Esophagus mucosa (tissue), 1 donor: ENCODE results near the gene DHRS13. TPM values are rescaled to one million over a fixed set of nuclear protein-coding genes. Genes with fewer than 3 reads are reported as not detected.
"Not testable (repeated sequence)": the region's sequence is repeated elsewhere in the genome, so short reads cannot be mapped to it uniquely, and the experiment has no call there.

Experiments used
- ATAC-seq: fragments of 200-7000 bp; cut with Tn5 transposase; one replicate; pipeline ENCODE4 v1.9.1; 2020
- total RNA-seq: library from RNA; stranded (reverse); gene quantifications from one replicate; pipeline ENCODE4 v1.2.4, GENCODE V29; 2023
- donor health status: DM: yes; HTN: yes; CAD: no.

The DHRS13 gene
- total RNA-seq, 1 donor from 2014 or later, result 10.0 TPM

GRCh38 chr17:28881533-28882056, 21.3 kb downstream of the DHRS13 start:
- no peak for ATAC-seq

- no peak for ATAC-seq
These were observed 22.3 kb downstream of the DHRS13 start for GRCh38 chr17:28880572-28880945.

- ATAC-seq, result no peak
These were observed 22.9 kb downstream of the DHRS13 start for GRCh38 chr17:28879886-28880571.

- peak; percentile 48 for ATAC-seq
These were observed 23.9 kb downstream of the DHRS13 start for GRCh38 chr17:28878981-28879380.

- no peak for ATAC-seq
These were observed 24.5 kb downstream of the DHRS13 start for GRCh38 chr17:28878158-28878910.

GRCh38 chr17:28877150-28877711, 25.6 kb downstream of the DHRS13 start:
- not testable (repeated sequence) for ATAC-seq

GRCh38 chr17:28875848-28876550, 26.9 kb downstream of the DHRS13 start:
- ATAC-seq, result peak; percentile 51

GRCh38 chr17:28874750-28875149, 28.1 kb downstream of the DHRS13 start:
- no peak for ATAC-seq

GRCh38 chr17:28873839-28874238, 29.0 kb downstream of the DHRS13 start:
- ATAC-seq, result no peak

GRCh38 chr17:28871056-28871579, 31.8 kb downstream of the DHRS13 start:
- peak; percentile 74 for ATAC-seq

GRCh38 chr17:28867276-28867675, 35.6 kb downstream of the DHRS13 start:
- no peak for ATAC-seq

GRCh38 chr17:28865946-28866752, 36.7 kb downstream of the DHRS13 start:
- peak; percentile 83 for ATAC-seq

GRCh38 chr17:28864991-28865849, 37.7 kb downstream of the DHRS13 start:
- ATAC-seq, result peak; percentile 16

- no peak for ATAC-seq
These were observed 38.9 kb downstream of the DHRS13 start for GRCh38 chr17:28863953-28864352.

GRCh38 chr17:28862561-28862960, 40.3 kb downstream of the DHRS13 start:
- ATAC-seq, result no peak

- ATAC-seq, result no peak
These were observed 41.3 kb downstream of the DHRS13 start for GRCh38 chr17:28861393-28862203.

- ATAC-seq, result no peak
These were observed 42.5 kb downstream of the DHRS13 start for GRCh38 chr17:28860363-28860808.

GRCh38 chr17:28858801-28859355, 44.0 kb downstream of the DHRS13 start:
- ATAC-seq, result no peak
